HL-60 (cell line): ENCODE results near the gene PTPN7.

ENCODE experiments used
- DNase-seq, 2 experiments: peaks; one replicate each; pipeline ENCODE4 v3.0.0-alpha.2; 2010 to 2020; ENCODE audit warnings: low read depth in 1 of 2, low spot score in 1 of 2
- H3K27ac ChIP-seq: fragments of 250-450 bp; sonication (Bioruptor Pico); replicated peaks from 2 replicates; pipeline ENCODE4 v1.5.1; 2020; ENCODE audit warnings: mild to moderate bottlenecking, moderate library complexity
- H3K27me3 ChIP-seq: fragments of 250-450 bp; sonication (Bioruptor Pico); 2 replicates; pipeline ENCODE4 v1.5.1; 2021; ENCODE audit warnings: mild to moderate bottlenecking, moderate library complexity; ENCODE audit not compliant: insufficient read depth, poor library complexity, severe bottlenecking
- H3K4me3 ChIP-seq: replicated peaks from 2 replicates; pipeline ENCODE4 v1.5.1; 2011; ENCODE audit warnings: mild to moderate bottlenecking, control low read depth, low read length; ENCODE audit not compliant: insufficient read depth
- CTCF ChIP-seq: IDR thresholded peaks from one replicate; pipeline ENCODE4 v1.5.1; 2011; ENCODE audit warnings: low read length, control low read depth, inconsistent platforms; ENCODE audit not compliant: insufficient read depth
- GABPA ChIP-seq: IDR thresholded peaks from 2 replicates; pipeline ENCODE4 v1.6.1; 2012; ENCODE audit warnings: low read depth
- POLR2AphosphoS5 ChIP-seq: IDR thresholded peaks from 2 replicates; pipeline ENCODE4 v1.6.1; 2012; ENCODE audit warnings: low read depth
- REST ChIP-seq: IDR thresholded peaks from 2 replicates; pipeline ENCODE4 v1.6.1; 2012; ENCODE audit warnings: low read depth; ENCODE audit not compliant: insufficient replicate concordance
- SPI1 ChIP-seq: IDR thresholded peaks from 2 replicates; pipeline ENCODE4 v1.6.1; 2012; ENCODE audit warnings: low read depth, mild to moderate bottlenecking, borderline replicate concordance

The PTPN7 gene

GRCh38 chr1:202161151-202162046 is 997 bp upstream of the PTPN7 start:
- no peak for TF ChIP-seq GABPA
- peak; percentile 84; the same call in 1 of the 2 replicates for TF ChIP-seq SPI1
- Histone ChIP-seq H3K27me3 (no peaks in the 10 kb centered on the region), H3K27ac (peak overlapping the region; percentile 97), H3K4me3 (peak overlapping the region; percentile 56)
- peak; percentile 50 to 63 for DNase-seq

GRCh38 chr1:202159534-202160371 is 649 bp downstream of the PTPN7 start:
- Histone ChIP-seq H3K27me3 (no peaks in the 10 kb centered on the region), H3K27ac (peak overlapping the region; percentile 97), H3K4me3 (peak overlapping the region; percentile 56)
- DNase-seq = peak; percentile 62 to 83
- no peak for TF ChIP-seq CTCF
- no peak for TF ChIP-seq SPI1
- TF ChIP-seq REST = peak; percentile 26
- peak; percentile 47; the same call in 1 of the 2 replicates for TF ChIP-seq POLR2AphosphoS5

GRCh38 chr1:202158810-202159533 is 1.4 kb downstream of the PTPN7 start:
- Histone ChIP-seq H3K27ac (peak overlapping the region; percentile 97), H3K27me3 (no peaks in the 10 kb centered on the region), H3K4me3 (peak overlapping the region; percentile 56)
- TF ChIP-seq POLR2AphosphoS5 (0 out of 2 replicates have a peak, but pooled peaks have one; percentile 38), GABPA (no peak), SPI1 (no peak), REST (no peak), CTCF (peak; percentile 31)
- peak; percentile 68 to 75 for DNase-seq

GRCh38 chr1:202157945-202158344 is 2.5 kb downstream of the PTPN7 start:
- peak overlapping the region; percentile 97 for H3K27ac ChIP-seq

More at GRCh38 chr1:202157945-202158344, 2.5 kb downstream of the PTPN7 start:
- no peak for TF ChIP-seq CTCF
- TF ChIP-seq GABPA = no peak
- no peak for TF ChIP-seq POLR2AphosphoS5
- TF ChIP-seq SPI1 = no peak
- TF ChIP-seq REST = no peak
- Histone ChIP-seq H3K27me3 (no peaks in the 10 kb centered on the region), H3K4me3 (peak overlapping the region; percentile 56)
- no peak for DNase-seq
